HG03159 (cell line): ENCODE results near the gene KLK10.

Experiments
- ATAC-seq: cut with Tn5 transposase; IDR thresholded peaks from one replicate; pipeline ENCODE4 v1.9.1; 2021; ENCODE audit warnings: mild to moderate bottlenecking, moderate library complexity; ENCODE audit not compliant: unreplicated experiment

Gene KLK10

GRCh38 chr19:51019544-51019925 lies at the start of gene KLK10:
KLK10 (minus strand) TSS chr19:51019709; CDS start chr19:51019130, 579 bp downstream.
- ATAC-seq, result no peak

GRCh38 chr19:51066393-51067186 lies 47.1 kb upstream of the KLK10 start:
- ATAC-seq, result no peak

GRCh38 chr19:51065221-51065960 lies 45.9 kb upstream of the KLK10 start:
- no peak for ATAC-seq

- no peak for ATAC-seq
Observed at GRCh38 chr19:51064534-51065220, 45.2 kb upstream of the KLK10 start, which contains the start of gene KLK13. KLK13 (minus strand) TSS chr19:51065092; CDS start chr19:51065067, 25 bp downstream.

- no peak for ATAC-seq
Observed at GRCh38 chr19:51063664-51064063, 44.2 kb upstream of the KLK10 start.

GRCh38 chr19:51060973-51061372 lies 41.5 kb upstream of the KLK10 start:
- no peak for ATAC-seq

GRCh38 chr19:51060336-51060735 lies 40.8 kb upstream of the KLK10 start:
- ATAC-seq, result no peak

- ATAC-seq, result no peak
Observed at GRCh38 chr19:51059715-51060114, 40.2 kb upstream of the KLK10 start.

- no peak for ATAC-seq
Observed at GRCh38 chr19:51055866-51056265, 36.4 kb upstream of the KLK10 start.

- no peak for ATAC-seq
Observed at GRCh38 chr19:51047031-51047335, 27.5 kb upstream of the KLK10 start.

- no peak for ATAC-seq
Observed at GRCh38 chr19:51044327-51044726, 24.8 kb upstream of the KLK10 start.

GRCh38 chr19:51043497-51043896 lies 24.0 kb upstream of the KLK10 start:
- no peak for ATAC-seq

GRCh38 chr19:51040151-51040550 lies 20.6 kb upstream of the KLK10 start:
- no peak for ATAC-seq

- ATAC-seq, result no peak
Observed at GRCh38 chr19:51036519-51036918, 17.0 kb upstream of the KLK10 start.

- no peak for ATAC-seq
Observed at GRCh38 chr19:51034704-51035103, 15.2 kb upstream of the KLK10 start, which contains the start of gene KLK12. KLK12 (minus strand) TSS chr19:51035002; CDS start chr19:51034621, 381 bp downstream.

GRCh38 chr19:51031880-51032225 lies 12.3 kb upstream of the KLK10 start:
- no peak for ATAC-seq

GRCh38 chr19:51031220-51031879 lies 11.8 kb upstream of the KLK10 start:
- ATAC-seq, result no peak

GRCh38 chr19:51030631-51031030 lies 11.1 kb upstream of the KLK10 start:
- no peak for ATAC-seq

- no peak for ATAC-seq
Observed at GRCh38 chr19:51029718-51030117, 10.2 kb upstream of the KLK10 start.

- ATAC-seq, result no peak
Observed at GRCh38 chr19:51027873-51028272, 8.4 kb upstream of the KLK10 start.

GRCh38 chr19:51027126-51027806 lies 7.8 kb upstream of the KLK10 start:
- no peak for ATAC-seq
